Measurements from ENCODE around the gene C1orf159. TPM values are rescaled to one million over a fixed set of nuclear protein-coding genes. Genes with fewer than 3 reads are reported as not detected.
"Not testable (repeated sequence)": the region's sequence is repeated elsewhere in the genome, so short reads cannot be mapped to it uniquely, and the experiment has no call there.

C1orf159 gene
- total and polyA plus RNA-seq, 2 donors (not counting 1 experiment from before 2014, with no cell fraction given), result 2.6 to 3.3 TPM

DNA sequence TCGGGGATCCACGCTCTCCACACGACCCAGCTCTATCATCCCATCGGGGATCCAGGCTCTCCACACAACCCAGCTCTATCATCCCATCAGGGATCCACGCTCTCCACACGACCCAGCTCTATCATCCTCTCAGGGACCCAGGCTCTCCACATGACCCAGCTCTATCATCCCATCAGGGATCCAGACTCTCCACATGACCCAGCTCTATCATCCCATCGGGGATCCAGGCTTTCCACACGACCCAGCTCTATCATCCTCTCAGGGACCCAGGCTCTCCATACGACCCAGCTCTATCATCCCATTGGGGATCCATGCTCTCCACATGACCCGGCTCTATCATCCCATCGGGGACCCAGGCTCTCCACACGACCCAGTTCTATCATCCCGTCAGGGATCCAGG, 36.5 kb upstream of the C1orf159 start:
- H2AFZ ChIP-seq (ENCODE audit: low read length); H4K20me1 ChIP-seq (ENCODE audit: control insufficient read depth, extremely low read depth, insufficient read depth, low read length); H3K27me3 ChIP-seq (ENCODE audit: control insufficient read depth, insufficient read depth, low read length); H3K9me3 ChIP-seq (ENCODE audit: control insufficient read depth, insufficient read depth, low read depth, low read length); H3K4me3 ChIP-seq (replicated peaks in 1 of 4; ENCODE audit: control extremely low read depth in 1 of 4, insufficient read depth in 1 of 4, low read depth in 3 of 4, low read length in 4 of 4); H3K79me2 ChIP-seq (ENCODE audit: control insufficient read depth, insufficient read depth, low read length); H3K9ac ChIP-seq (ENCODE audit: insufficient read depth, low read length); H3K4me1 ChIP-seq (ENCODE audit: control insufficient read depth, extremely low read depth, insufficient read depth, low read length); DNase-seq (ENCODE audit: low read depth in 2 of 2); H3K4me2 ChIP-seq (ENCODE audit: extremely low read depth, insufficient read depth, low read length); H3K27ac ChIP-seq (ENCODE audit: insufficient read depth, low read length); H3K36me3 ChIP-seq (ENCODE audit: control insufficient read depth, insufficient read depth, low read length): not testable (repeated sequence)

DNA sequence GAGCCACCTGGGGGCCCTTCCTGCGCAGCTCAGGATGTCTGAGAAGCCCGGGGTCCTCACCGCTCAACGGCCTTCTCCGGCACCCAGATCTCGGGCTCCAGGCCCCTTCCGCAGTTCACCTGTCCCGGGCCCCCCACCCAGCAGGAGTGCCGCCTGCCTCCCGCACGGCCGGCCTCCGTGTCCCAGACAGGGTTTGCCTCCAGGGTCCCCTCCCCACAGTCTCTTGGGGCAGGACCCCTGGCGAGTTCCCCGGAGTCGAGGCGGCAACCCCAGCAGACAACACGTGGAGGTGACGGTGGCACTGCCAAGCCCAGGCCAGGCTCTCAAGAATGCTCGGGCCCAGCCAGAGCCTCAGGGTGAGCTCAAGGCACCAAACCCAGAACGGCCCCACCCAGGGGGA, 35.4 kb upstream of the C1orf159 start:
- H2AFZ ChIP-seq (ENCODE audit: low read length), result no peak overlapping the region
- H3K36me3 ChIP-seq (ENCODE audit: control insufficient read depth, insufficient read depth, low read length), result no peaks in the 10 kb centered on the region
- TF ChIP-seq, protein P1, sequence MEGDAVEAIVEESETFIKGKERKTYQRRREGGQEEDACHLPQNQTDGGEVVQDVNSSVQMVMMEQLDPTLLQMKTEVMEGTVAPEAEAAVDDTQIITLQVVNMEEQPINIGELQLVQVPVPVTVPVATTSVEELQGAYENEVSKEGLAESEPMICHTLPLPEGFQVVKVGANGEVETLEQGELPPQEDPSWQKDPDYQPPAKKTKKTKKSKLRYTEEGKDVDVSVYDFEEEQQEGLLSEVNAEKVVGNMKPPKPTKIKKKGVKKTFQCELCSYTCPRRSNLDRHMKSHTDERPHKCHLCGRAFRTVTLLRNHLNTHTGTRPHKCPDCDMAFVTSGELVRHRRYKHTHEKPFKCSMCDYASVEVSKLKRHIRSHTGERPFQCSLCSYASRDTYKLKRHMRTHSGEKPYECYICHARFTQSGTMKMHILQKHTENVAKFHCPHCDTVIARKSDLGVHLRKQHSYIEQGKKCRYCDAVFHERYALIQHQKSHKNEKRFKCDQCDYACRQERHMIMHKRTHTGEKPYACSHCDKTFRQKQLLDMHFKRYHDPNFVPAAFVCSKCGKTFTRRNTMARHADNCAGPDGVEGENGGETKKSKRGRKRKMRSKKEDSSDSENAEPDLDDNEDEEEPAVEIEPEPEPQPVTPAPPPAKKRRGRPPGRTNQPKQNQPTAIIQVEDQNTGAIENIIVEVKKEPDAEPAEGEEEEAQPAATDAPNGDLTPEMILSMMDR (conservative IDR thresholded peaks at IDR 0.05 in 1 of 2, IDR thresholded peaks at IDR 0.05 in 1 of 2; ENCODE audit: low read depth in 1 of 2, low read length in 2 of 2), result no peak
- no peak for TF ChIP-seq EZH2 (IDR thresholded peaks at IDR 0.05; ENCODE audit: low read length, missing control alignments)
- no peaks in the 10 kb centered on the region for H3K4me1 ChIP-seq (ENCODE audit: control insufficient read depth, extremely low read depth, insufficient read depth, low read length)
- no peak overlapping the region for H3K27ac ChIP-seq (ENCODE audit: insufficient read depth, low read length)
- no peak overlapping the region for H3K4me3 ChIP-seq (replicated peaks in 1 of 4; ENCODE audit: control extremely low read depth in 1 of 4, insufficient read depth in 1 of 4, low read depth in 3 of 4, low read length in 4 of 4)
- H3K9me3 ChIP-seq (ENCODE audit: control insufficient read depth, insufficient read depth, low read depth, low read length), result no peaks in the 10 kb centered on the region
- H3K79me2 ChIP-seq (ENCODE audit: control insufficient read depth, insufficient read depth, low read length), result no peaks in the 10 kb centered on the region
- H3K9ac ChIP-seq (ENCODE audit: insufficient read depth, low read length), result no peak overlapping the region
- no peak for DNase-seq (ENCODE audit: low read depth in 2 of 2)
- no peaks in the 10 kb centered on the region for H3K27me3 ChIP-seq (ENCODE audit: control insufficient read depth, insufficient read depth, low read length)
- no peaks in the 10 kb centered on the region for H4K20me1 ChIP-seq (ENCODE audit: control insufficient read depth, extremely low read depth, insufficient read depth, low read length)
- no peak overlapping the region for H3K4me2 ChIP-seq (ENCODE audit: extremely low read depth, insufficient read depth, low read length)

DNA sequence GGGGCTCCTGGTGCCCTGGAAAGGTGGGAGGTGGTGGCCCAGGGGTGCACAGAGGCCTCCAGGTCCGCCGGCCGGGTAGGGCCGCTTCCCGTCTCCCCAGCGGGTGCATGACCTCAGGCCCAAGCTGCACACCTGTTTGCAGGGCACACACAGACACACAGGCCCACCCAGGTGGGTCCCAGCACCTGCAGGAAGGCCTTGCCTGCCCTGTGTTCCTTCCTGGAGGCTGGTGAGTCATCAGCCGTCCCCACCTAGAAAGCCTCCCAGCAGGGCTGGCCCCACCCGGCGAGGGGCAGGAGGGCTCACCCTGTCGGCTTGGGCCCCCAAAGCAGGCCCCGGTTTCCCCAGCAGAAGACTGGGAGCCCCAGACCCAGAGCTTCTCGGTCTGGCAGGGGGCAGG, 34.2 kb upstream of the C1orf159 start:
- no peak overlapping the region for H3K4me3 ChIP-seq (replicated peaks in 1 of 4; ENCODE audit: control extremely low read depth in 1 of 4, insufficient read depth in 1 of 4, low read depth in 3 of 4, low read length in 4 of 4)
- no peaks in the 10 kb centered on the region for H3K27me3 ChIP-seq (ENCODE audit: control insufficient read depth, insufficient read depth, low read length)
- H2AFZ ChIP-seq (ENCODE audit: low read length), result no peak overlapping the region
- no peaks in the 10 kb centered on the region for H3K4me1 ChIP-seq (ENCODE audit: control insufficient read depth, extremely low read depth, insufficient read depth, low read length)
- DNase-seq (ENCODE audit: low read depth in 2 of 2), result no peak
- H3K4me2 ChIP-seq (ENCODE audit: extremely low read depth, insufficient read depth, low read length), result no peak overlapping the region
- no peak overlapping the region for H3K27ac ChIP-seq (ENCODE audit: insufficient read depth, low read length)
- no peaks in the 10 kb centered on the region for H3K79me2 ChIP-seq (ENCODE audit: control insufficient read depth, insufficient read depth, low read length)
- H3K9ac ChIP-seq (ENCODE audit: insufficient read depth, low read length), result no peak overlapping the region
- TF ChIP-seq, protein P1 (conservative IDR thresholded peaks at IDR 0.05 in 1 of 2, IDR thresholded peaks at IDR 0.05 in 1 of 2; ENCODE audit: low read depth in 1 of 2, low read length in 2 of 2), result no peak
- no peak for TF ChIP-seq EZH2 (IDR thresholded peaks at IDR 0.05; ENCODE audit: low read length, missing control alignments)
- no peaks in the 10 kb centered on the region for H4K20me1 ChIP-seq (ENCODE audit: control insufficient read depth, extremely low read depth, insufficient read depth, low read length)
- no peaks in the 10 kb centered on the region for H3K36me3 ChIP-seq (ENCODE audit: control insufficient read depth, insufficient read depth, low read length)
- H3K9me3 ChIP-seq (ENCODE audit: control insufficient read depth, insufficient read depth, low read depth, low read length), result no peaks in the 10 kb centered on the region
